Tibial nerve (tissue), 3 donors: ENCODE data around the gene HMCN1.

ENCODE experiments used
- POLR2A ChIP-seq, 2 donors: fragments of 450-650 bp; IDR thresholded peaks; one replicate each; pipeline ENCODE4 v1.6.1; 2017; ENCODE audit warnings: antibody characterized with exemption in 2 of 2, mild to moderate bottlenecking in 2 of 2, moderate library complexity in 2 of 2
- TF ChIP-seq, protein P1 (sequence below), 5 experiments: fragments of 200-600 bp in 3 of 5; fragments of 450-650 bp in 2 of 5; sonication (generic) in 3 of 5; IDR thresholded peaks; one replicate each; pipeline ENCODE4 v1.5.1; 2016 to 2019; ENCODE audit warnings: antibody characterized with exemption in 5 of 5, mild to moderate bottlenecking in 3 of 5, moderate library complexity in 2 of 5

DNA sequence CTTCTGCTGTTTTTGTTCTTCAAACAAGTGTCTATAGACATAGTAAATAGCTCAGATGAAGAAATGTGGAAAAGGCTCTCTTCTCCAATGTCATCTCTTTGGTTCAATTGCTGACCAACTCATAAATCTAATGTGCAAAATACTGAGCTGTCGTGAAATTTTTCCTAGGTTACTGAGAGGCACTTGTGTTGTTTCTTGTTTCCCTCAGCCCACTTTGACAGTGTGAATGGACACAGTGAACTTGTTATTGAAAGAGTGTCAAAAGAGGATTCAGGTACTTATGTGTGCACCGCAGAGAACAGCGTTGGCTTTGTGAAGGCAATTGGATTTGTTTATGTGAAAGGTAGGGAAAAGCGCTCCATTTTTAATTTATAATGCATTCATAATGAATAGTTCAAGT lies 395.6 kb downstream of the HMCN1 start:
- no peak for TF ChIP-seq POLR2A (IDR thresholded peaks at IDR 0.05)
- TF ChIP-seq, protein P1, sequence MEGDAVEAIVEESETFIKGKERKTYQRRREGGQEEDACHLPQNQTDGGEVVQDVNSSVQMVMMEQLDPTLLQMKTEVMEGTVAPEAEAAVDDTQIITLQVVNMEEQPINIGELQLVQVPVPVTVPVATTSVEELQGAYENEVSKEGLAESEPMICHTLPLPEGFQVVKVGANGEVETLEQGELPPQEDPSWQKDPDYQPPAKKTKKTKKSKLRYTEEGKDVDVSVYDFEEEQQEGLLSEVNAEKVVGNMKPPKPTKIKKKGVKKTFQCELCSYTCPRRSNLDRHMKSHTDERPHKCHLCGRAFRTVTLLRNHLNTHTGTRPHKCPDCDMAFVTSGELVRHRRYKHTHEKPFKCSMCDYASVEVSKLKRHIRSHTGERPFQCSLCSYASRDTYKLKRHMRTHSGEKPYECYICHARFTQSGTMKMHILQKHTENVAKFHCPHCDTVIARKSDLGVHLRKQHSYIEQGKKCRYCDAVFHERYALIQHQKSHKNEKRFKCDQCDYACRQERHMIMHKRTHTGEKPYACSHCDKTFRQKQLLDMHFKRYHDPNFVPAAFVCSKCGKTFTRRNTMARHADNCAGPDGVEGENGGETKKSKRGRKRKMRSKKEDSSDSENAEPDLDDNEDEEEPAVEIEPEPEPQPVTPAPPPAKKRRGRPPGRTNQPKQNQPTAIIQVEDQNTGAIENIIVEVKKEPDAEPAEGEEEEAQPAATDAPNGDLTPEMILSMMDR (IDR thresholded peaks at IDR 0.05) = no peak
